Measurements from ENCODE around the gene TLE3. TPM values are rescaled to one million over a fixed set of nuclear protein-coding genes. Genes with fewer than 3 reads are reported as not detected.

TLE3 gene
- polyA plus RNA-seq, 1 of the 3 experiments (the other 2 are of a cell fraction), result 14.7 TPM

DNA sequence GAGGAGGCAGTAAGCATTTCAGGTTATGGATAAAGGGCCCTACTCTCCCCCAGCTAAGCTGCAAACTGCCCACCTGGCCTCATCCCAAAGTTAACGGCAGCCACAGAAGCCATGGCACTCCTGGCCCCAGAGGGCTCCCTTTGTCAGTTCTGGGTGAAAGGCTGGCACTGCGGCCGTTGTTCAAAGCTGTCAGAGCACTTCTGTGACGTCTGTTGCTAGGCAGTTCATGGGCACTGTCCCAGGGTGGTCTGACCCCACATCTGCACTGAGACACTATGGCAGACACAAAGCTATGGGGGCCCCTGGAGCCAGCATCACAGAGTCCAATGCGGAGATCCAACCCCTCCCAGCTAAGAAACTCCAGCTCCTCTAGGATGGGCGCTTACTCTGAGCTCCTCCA is 30.0 kb downstream of the TLE3 start:
- H3K9me2 ChIP-seq, result no peaks in the 10 kb centered on the region
- TF ChIP-seq RFX5 (IDR thresholded peaks at IDR 0.05; ENCODE audit: low read length), result no peak
- TF ChIP-seq, protein P1, sequence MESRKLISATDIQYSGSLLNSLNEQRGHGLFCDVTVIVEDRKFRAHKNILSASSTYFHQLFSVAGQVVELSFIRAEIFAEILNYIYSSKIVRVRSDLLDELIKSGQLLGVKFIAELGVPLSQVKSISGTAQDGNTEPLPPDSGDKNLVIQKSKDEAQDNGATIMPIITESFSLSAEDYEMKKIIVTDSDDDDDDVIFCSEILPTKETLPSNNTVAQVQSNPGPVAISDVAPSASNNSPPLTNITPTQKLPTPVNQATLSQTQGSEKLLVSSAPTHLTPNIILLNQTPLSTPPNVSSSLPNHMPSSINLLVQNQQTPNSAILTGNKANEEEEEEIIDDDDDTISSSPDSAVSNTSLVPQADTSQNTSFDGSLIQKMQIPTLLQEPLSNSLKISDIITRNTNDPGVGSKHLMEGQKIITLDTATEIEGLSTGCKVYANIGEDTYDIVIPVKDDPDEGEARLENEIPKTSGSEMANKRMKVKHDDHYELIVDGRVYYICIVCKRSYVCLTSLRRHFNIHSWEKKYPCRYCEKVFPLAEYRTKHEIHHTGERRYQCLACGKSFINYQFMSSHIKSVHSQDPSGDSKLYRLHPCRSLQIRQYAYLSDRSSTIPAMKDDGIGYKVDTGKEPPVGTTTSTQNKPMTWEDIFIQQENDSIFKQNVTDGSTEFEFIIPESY (IDR thresholded peaks at IDR 0.05; ENCODE audit: borderline replicate concordance, low read depth), result no peak
- no peak for TF ChIP-seq TCF12 (IDR thresholded peaks at IDR 0.05)
- TF ChIP-seq, protein P2, sequence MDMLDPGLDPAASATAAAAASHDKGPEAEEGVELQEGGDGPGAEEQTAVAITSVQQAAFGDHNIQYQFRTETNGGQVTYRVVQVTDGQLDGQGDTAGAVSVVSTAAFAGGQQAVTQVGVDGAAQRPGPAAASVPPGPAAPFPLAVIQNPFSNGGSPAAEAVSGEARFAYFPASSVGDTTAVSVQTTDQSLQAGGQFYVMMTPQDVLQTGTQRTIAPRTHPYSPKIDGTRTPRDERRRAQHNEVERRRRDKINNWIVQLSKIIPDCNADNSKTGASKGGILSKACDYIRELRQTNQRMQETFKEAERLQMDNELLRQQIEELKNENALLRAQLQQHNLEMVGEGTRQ (IDR thresholded peaks at IDR 0.05; ENCODE audit: borderline replicate concordance, low read depth, low read length), result no peak
- no peak for TF ChIP-seq ELF1 (IDR thresholded peaks at IDR 0.05)
- TF ChIP-seq FOXM1 (IDR thresholded peaks at IDR 0.05; ENCODE audit: low read depth), result no peak
- no peak for TF ChIP-seq NRF1 (IDR thresholded peaks at IDR 0.05; ENCODE audit: low read depth, low read length)
- TF ChIP-seq NFIC (IDR thresholded peaks at IDR 0.05; ENCODE audit: borderline replicate concordance), result no peak
- no peak for TF ChIP-seq POLR2AphosphoS5 (IDR thresholded peaks at IDR 0.05; ENCODE audit: low read depth, low read length)
- TF ChIP-seq JUND (IDR thresholded peaks at IDR 0.05), result no peak
- TF ChIP-seq MXI1 (IDR thresholded peaks at IDR 0.05; ENCODE audit: low read depth, low read length), result no peak
- TF ChIP-seq RAD21 (IDR thresholded peaks at IDR 0.05; ENCODE audit: low read length), result no peak
- TF ChIP-seq FOSL2 (IDR thresholded peaks at IDR 0.05; ENCODE audit: borderline replicate concordance, low read depth), result no peak
- no peak for TF ChIP-seq TEAD4 (IDR thresholded peaks at IDR 0.05; ENCODE audit: borderline replicate concordance, insufficient read depth)
- no peak for TF ChIP-seq TAF1 (IDR thresholded peaks at IDR 0.05; ENCODE audit: borderline replicate concordance, low read depth, low read length)
- no peak for TF ChIP-seq GABPA (IDR thresholded peaks at IDR 0.05; ENCODE audit: low read depth)
- no peak for TF ChIP-seq YY1 (IDR thresholded peaks at IDR 0.05; ENCODE audit: low read depth)
- TF ChIP-seq MEF2A (IDR thresholded peaks at IDR 0.05; ENCODE audit: borderline replicate concordance, low read depth), result no peak
- no peak for TF ChIP-seq SMC3 (IDR thresholded peaks at IDR 0.05; ENCODE audit: low read depth, low read length)
- H3K9me3 ChIP-seq, result no peaks in the 10 kb centered on the region
- no peaks in the 10 kb centered on the region for H3K79me2 ChIP-seq (ENCODE audit: insufficient read depth)
- WGBS (ENCODE audit: low lambda C conversion rate), result 100% methylated on average over 2 of the region's 6 CpGs
- no peaks in the 10 kb centered on the region for H3K27me3 ChIP-seq (ENCODE audit: insufficient read depth)
- no peak overlapping the region for H2AFZ ChIP-seq (ENCODE audit: low read depth)
- H3F3A ChIP-seq (replicated peaks; ENCODE audit: insufficient read depth), result peaks cover 6% of the 10 kb centered on the region
- H3K4me1 ChIP-seq (ENCODE audit: control insufficient read depth in 1 of 2, insufficient read depth in 2 of 2, low read depth in 1 of 2, low read length in 1 of 2), result peaks cover 6 to 43% of the 10 kb centered on the region in 2 experiments; a peak in 3 of 4 replicates
- H3K4me3 ChIP-seq (ENCODE audit: low read depth in 2 of 2, low read length in 1 of 2), result no peak overlapping the region
- ChIA-PET POLR2A (no interaction called here), CTCF (interaction anchor here (1.1 to 1.6 kb wide), 2 partner anchors 18 to 30 kb away, joined by 3 to 6 read pairs; partner anchors contain the start of gene TLE3)
- H3K4me2 ChIP-seq, result no peak overlapping the region
- peaks cover 0 to 63% of the 10 kb centered on the region in 2 experiments for H3K36me3 ChIP-seq (replicated peaks in 1 of 2; ENCODE audit: control insufficient read depth in 1 of 2, insufficient read depth in 2 of 2, low read length in 1 of 2)
- no peak overlapping the region for H3K9ac ChIP-seq
- no peak for DNase-seq
- H3K27ac ChIP-seq (ENCODE audit: low read depth in 2 of 2, low read length in 1 of 2), result no peak overlapping the region
- peaks cover 19% of the 10 kb centered on the region for H4K20me1 ChIP-seq (ENCODE audit: insufficient read depth)
